ENCODE data around the gene CDK19.

CDK19 gene

GRCh38 chr6:110799189-110799588, 16.1 kb downstream of the CDK19 start:
- Histone ChIP-seq H3K9me3 (ENCODE audit: control insufficient read depth in 5 of 5, low read length in 5 of 5) (peaks cover 0 to 3% (median 0%) of the 10 kb centered on the region in 5 donors), H3K27me3 (ENCODE audit: control insufficient read depth in 5 of 5, insufficient read depth in 4 of 5, low read length in 5 of 5) (no peaks in the 10 kb centered on the region), H3K9ac (ENCODE audit: low read length in 5 of 5) (no peak overlapping the region), H3K36me3 (ENCODE audit: control insufficient read depth in 5 of 5, insufficient read depth in 5 of 5, low read length in 5 of 5) (no peaks in the 10 kb centered on the region), H3K4me3 (ENCODE audit: low read depth in 1 of 5, low read length in 5 of 5) (no peak overlapping the region), H3K27ac (ENCODE audit: low read depth, low read length) (no peak overlapping the region), H3K4me1 (ENCODE audit: control insufficient read depth in 5 of 5, insufficient read depth in 5 of 5, low read length in 5 of 5) (no peaks in the 10 kb centered on the region)

GRCh38 chr6:110795271-110795670, 20.0 kb downstream of the CDK19 start:
- Histone ChIP-seq H3K27ac (ENCODE audit: low read depth, low read length) (no peak overlapping the region), H3K36me3 (ENCODE audit: control insufficient read depth in 5 of 5, insufficient read depth in 5 of 5, low read length in 5 of 5) (no peaks in the 10 kb centered on the region)

GRCh38 chr6:110786696-110787095, 28.6 kb downstream of the CDK19 start:
- Histone ChIP-seq H3K4me3 (ENCODE audit: low read depth in 1 of 5, low read length in 5 of 5) (no peak overlapping the region), H3K27ac (ENCODE audit: low read depth, low read length) (no peak overlapping the region), H3K4me1 (ENCODE audit: control insufficient read depth in 5 of 5, insufficient read depth in 5 of 5, low read length in 5 of 5) (peaks cover 0 to 5% (median 0%) of the 10 kb centered on the region in 5 donors), H3K36me3 (ENCODE audit: control insufficient read depth in 5 of 5, insufficient read depth in 5 of 5, low read length in 5 of 5) (no peaks in the 10 kb centered on the region), H3K9me3 (ENCODE audit: control insufficient read depth in 5 of 5, low read length in 5 of 5) (peaks cover 0 to 4% (median 0%) of the 10 kb centered on the region in 5 donors), H3K9ac (ENCODE audit: low read length in 5 of 5) (no peak overlapping the region), H3K27me3 (ENCODE audit: control insufficient read depth in 5 of 5, insufficient read depth in 4 of 5, low read length in 5 of 5) (no peaks in the 10 kb centered on the region)

More at GRCh38 chr6:110795271-110795670, 20.0 kb downstream of the CDK19 start:
- H3K27me3 ChIP-seq (ENCODE audit: control insufficient read depth in 5 of 5, insufficient read depth in 4 of 5, low read length in 5 of 5): no peaks in the 10 kb centered on the region
- H3K4me3 ChIP-seq (ENCODE audit: low read depth in 1 of 5, low read length in 5 of 5): no peak overlapping the region
- no peaks in the 10 kb centered on the region for H3K4me1 ChIP-seq (ENCODE audit: control insufficient read depth in 5 of 5, insufficient read depth in 5 of 5, low read length in 5 of 5)
- H3K9me3 ChIP-seq (ENCODE audit: control insufficient read depth in 5 of 5, low read length in 5 of 5): no peaks in the 10 kb centered on the region
- H3K9ac ChIP-seq (ENCODE audit: low read length in 5 of 5): no peak overlapping the region

GRCh38 chr6:110786271-110786670, 29.0 kb downstream of the CDK19 start:
- Histone ChIP-seq H3K27ac (ENCODE audit: low read depth, low read length) (no peak overlapping the region), H3K9me3 (ENCODE audit: control insufficient read depth in 5 of 5, low read length in 5 of 5) (peaks cover 0 to 4% (median 0%) of the 10 kb centered on the region in 5 donors), H3K4me1 (ENCODE audit: control insufficient read depth in 5 of 5, insufficient read depth in 5 of 5, low read length in 5 of 5) (peaks cover 0 to 10% (median 4%) of the 10 kb centered on the region in 5 donors), H3K9ac (ENCODE audit: low read length in 5 of 5) (no peak overlapping the region), H3K27me3 (ENCODE audit: control insufficient read depth in 5 of 5, insufficient read depth in 4 of 5, low read length in 5 of 5) (no peaks in the 10 kb centered on the region), H3K4me3 (ENCODE audit: low read depth in 1 of 5, low read length in 5 of 5) (no peak overlapping the region), H3K36me3 (ENCODE audit: control insufficient read depth in 5 of 5, insufficient read depth in 5 of 5, low read length in 5 of 5) (no peaks in the 10 kb centered on the region)

- Histone ChIP-seq H3K36me3 (ENCODE audit: control insufficient read depth in 5 of 5, insufficient read depth in 5 of 5, low read length in 5 of 5) (no peaks in the 10 kb centered on the region), H3K27ac (ENCODE audit: low read depth, low read length) (no peak overlapping the region), H3K4me3 (ENCODE audit: low read depth in 1 of 5, low read length in 5 of 5) (no peak overlapping the region), H3K4me1 (ENCODE audit: control insufficient read depth in 5 of 5, insufficient read depth in 5 of 5, low read length in 5 of 5) (peaks cover 0 to 11% (median 5%) of the 10 kb centered on the region in 5 donors), H3K9me3 (ENCODE audit: control insufficient read depth in 5 of 5, low read length in 5 of 5) (peaks cover 0 to 4% (median 0%) of the 10 kb centered on the region in 5 donors), H3K27me3 (ENCODE audit: control insufficient read depth in 5 of 5, insufficient read depth in 4 of 5, low read length in 5 of 5) (no peaks in the 10 kb centered on the region), H3K9ac (ENCODE audit: low read length in 5 of 5) (no peak overlapping the region)
These were observed 30.7 kb downstream of the CDK19 start for GRCh38 chr6:110784610-110784979.

- Histone ChIP-seq H3K9me3 (ENCODE audit: control insufficient read depth in 5 of 5, low read length in 5 of 5) (no peaks in the 10 kb centered on the region), H3K4me1 (ENCODE audit: control insufficient read depth in 5 of 5, insufficient read depth in 5 of 5, low read length in 5 of 5) (peaks cover 0 to 12% (median 5%) of the 10 kb centered on the region in 5 donors), H3K27me3 (ENCODE audit: control insufficient read depth in 5 of 5, insufficient read depth in 4 of 5, low read length in 5 of 5) (no peaks in the 10 kb centered on the region), H3K27ac (ENCODE audit: low read depth, low read length) (no peak overlapping the region), H3K9ac (ENCODE audit: low read length in 5 of 5) (peak overlapping the region in 1 of 5 donors; percentile 41), H3K4me3 (ENCODE audit: low read depth in 1 of 5, low read length in 5 of 5) (no peak overlapping the region), H3K36me3 (ENCODE audit: control insufficient read depth in 5 of 5, insufficient read depth in 5 of 5, low read length in 5 of 5) (no peaks in the 10 kb centered on the region)
These were observed 33.6 kb downstream of the CDK19 start for GRCh38 chr6:110781522-110782214.

- Histone ChIP-seq H3K4me3 (ENCODE audit: low read depth in 1 of 5, low read length in 5 of 5) (no peak overlapping the region), H3K9ac (ENCODE audit: low read length in 5 of 5) (no peak overlapping the region), H3K4me1 (ENCODE audit: control insufficient read depth in 5 of 5, insufficient read depth in 5 of 5, low read length in 5 of 5) (peaks cover 0 to 15% (median 5%) of the 10 kb centered on the region in 5 donors), H3K27ac (ENCODE audit: low read depth, low read length) (no peak overlapping the region), H3K36me3 (ENCODE audit: control insufficient read depth in 5 of 5, insufficient read depth in 5 of 5, low read length in 5 of 5) (no peaks in the 10 kb centered on the region), H3K9me3 (ENCODE audit: control insufficient read depth in 5 of 5, low read length in 5 of 5) (no peaks in the 10 kb centered on the region), H3K27me3 (ENCODE audit: control insufficient read depth in 5 of 5, insufficient read depth in 4 of 5, low read length in 5 of 5) (no peaks in the 10 kb centered on the region)
These were observed 36.9 kb downstream of the CDK19 start for GRCh38 chr6:110778333-110778732.

- Histone ChIP-seq H3K9ac (ENCODE audit: low read length in 5 of 5) (no peak overlapping the region), H3K27ac (ENCODE audit: low read depth, low read length) (no peak overlapping the region), H3K4me1 (ENCODE audit: control insufficient read depth in 5 of 5, insufficient read depth in 5 of 5, low read length in 5 of 5) (peaks cover 0 to 15% (median 5%) of the 10 kb centered on the region in 5 donors), H3K36me3 (ENCODE audit: control insufficient read depth in 5 of 5, insufficient read depth in 5 of 5, low read length in 5 of 5) (no peaks in the 10 kb centered on the region), H3K27me3 (ENCODE audit: control insufficient read depth in 5 of 5, insufficient read depth in 4 of 5, low read length in 5 of 5) (no peaks in the 10 kb centered on the region), H3K9me3 (ENCODE audit: control insufficient read depth in 5 of 5, low read length in 5 of 5) (no peaks in the 10 kb centered on the region), H3K4me3 (ENCODE audit: low read depth in 1 of 5, low read length in 5 of 5) (no peak overlapping the region)
These were observed 37.6 kb downstream of the CDK19 start for GRCh38 chr6:110777636-110778035.

- no peak overlapping the region for H3K4me3 ChIP-seq (ENCODE audit: low read depth in 1 of 5, low read length in 5 of 5)
- no peak overlapping the region for H3K27ac ChIP-seq (ENCODE audit: low read depth, low read length)
- peaks cover 0 to 7% (median 2%) of the 10 kb centered on the region in 5 donors for H3K4me1 ChIP-seq (ENCODE audit: control insufficient read depth in 5 of 5, insufficient read depth in 5 of 5, low read length in 5 of 5)
- H3K27me3 ChIP-seq (ENCODE audit: control insufficient read depth in 5 of 5, insufficient read depth in 4 of 5, low read length in 5 of 5): no peaks in the 10 kb centered on the region
- no peak overlapping the region for H3K9ac ChIP-seq (ENCODE audit: low read length in 5 of 5)
- no peaks in the 10 kb centered on the region for H3K36me3 ChIP-seq (ENCODE audit: control insufficient read depth in 5 of 5, insufficient read depth in 5 of 5, low read length in 5 of 5)
- H3K9me3 ChIP-seq (ENCODE audit: control insufficient read depth in 5 of 5, low read length in 5 of 5): no peaks in the 10 kb centered on the region
These were observed 38.9 kb downstream of the CDK19 start for GRCh38 chr6:110776413-110776812.

- Histone ChIP-seq H3K27me3 (ENCODE audit: control insufficient read depth in 5 of 5, insufficient read depth in 4 of 5, low read length in 5 of 5) (no peaks in the 10 kb centered on the region), H3K4me1 (ENCODE audit: control insufficient read depth in 5 of 5, insufficient read depth in 5 of 5, low read length in 5 of 5) (no peaks in the 10 kb centered on the region), H3K27ac (ENCODE audit: low read depth, low read length) (no peak overlapping the region), H3K9ac (ENCODE audit: low read length in 5 of 5) (no peak overlapping the region), H3K36me3 (ENCODE audit: control insufficient read depth in 5 of 5, insufficient read depth in 5 of 5, low read length in 5 of 5) (peaks cover 0 to 3% (median 0%) of the 10 kb centered on the region in 5 donors), H3K4me3 (ENCODE audit: low read depth in 1 of 5, low read length in 5 of 5) (no peak overlapping the region), H3K9me3 (ENCODE audit: control insufficient read depth in 5 of 5, low read length in 5 of 5) (peaks cover 0 to 5% (median 3%) of the 10 kb centered on the region in 5 donors)
These were observed 45.3 kb downstream of the CDK19 start for GRCh38 chr6:110769923-110770322.
